HUDEP-2 (cell line): Measurements from ENCODE around the gene TSNAX.
A peak's percentile ranks its signal among the peaks of the same experiment; 100 is the strongest.
"Not testable (repeated sequence)": the region's sequence is repeated elsewhere in the genome, so short reads cannot be mapped to it uniquely, and the experiment has no call there.

Source experiments
- DNase-seq, 76 experiments: peaks; one replicate each; lab custom pipeline; 2025; ENCODE audit not compliant: unreplicated experiment in 76 of 76; lab: John Stamatoyannopoulos, UW

Gene TSNAX

GRCh38 chr1:231557898-231558707 lies 29.6 kb downstream of the TSNAX start:
- no peak for DNase-seq

DNA sequence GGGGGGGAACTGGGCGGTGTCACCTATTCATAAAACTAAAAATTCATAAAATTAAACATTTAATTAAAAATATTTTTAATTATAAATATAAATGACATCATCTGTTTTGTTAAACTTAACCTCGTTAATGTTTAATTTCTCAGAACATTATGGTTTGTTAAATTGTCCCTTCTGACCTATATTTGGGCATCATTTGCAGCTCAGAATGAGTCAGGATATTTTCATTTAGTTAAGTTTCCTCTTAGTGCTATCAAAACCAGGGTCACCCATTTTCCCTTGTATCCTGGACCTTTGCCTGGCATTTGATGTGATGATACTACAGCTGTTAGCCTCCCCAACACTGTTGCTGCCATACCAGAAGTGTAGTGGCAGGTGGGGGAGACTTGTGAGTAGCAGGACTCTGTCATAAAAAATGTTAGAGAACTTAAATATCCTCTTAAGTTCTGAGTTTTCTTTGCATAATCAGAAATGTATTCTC lies 30.3 kb downstream of the TSNAX start:
- DNase-seq, result no peak

- no peak for DNase-seq
Measured at GRCh38 chr1:231561647-231562383, 33.3 kb downstream of the TSNAX start.

- no peak for DNase-seq
Measured at GRCh38 chr1:231563247-231563646, 34.8 kb downstream of the TSNAX start.

DNA sequence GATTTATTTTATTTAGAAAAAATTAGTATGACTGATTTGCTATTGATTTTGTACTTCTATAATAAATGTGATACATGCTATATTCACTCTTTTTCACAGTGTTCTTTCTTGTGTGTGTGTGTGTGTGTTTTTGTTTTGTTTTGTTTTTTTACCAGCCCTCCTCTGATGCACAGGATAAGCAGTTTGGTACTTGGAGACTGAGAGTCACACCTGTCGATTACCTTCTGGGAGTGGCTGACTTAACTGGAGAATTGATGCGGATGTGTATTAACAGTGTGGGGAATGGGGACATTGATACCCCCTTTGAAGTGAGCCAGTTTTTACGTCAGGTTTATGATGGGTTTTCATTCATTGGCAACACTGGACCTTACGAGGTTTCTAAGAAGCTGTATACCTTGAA lies 35.9 kb downstream of the TSNAX start:
- DNase-seq, result no peak

GRCh38 chr1:231566496-231566895 lies 38.0 kb downstream of the TSNAX start:
- no peak for DNase-seq

- DNase-seq, result not testable (repeated sequence)
Measured at GRCh38 chr1:231570262-231570661, 41.8 kb downstream of the TSNAX start.

- DNase-seq, result no peak
Measured at GRCh38 chr1:231571904-231572303, 43.4 kb downstream of the TSNAX start.

GRCh38 chr1:231575472-231575871 lies 47.0 kb downstream of the TSNAX start:
- no peak for DNase-seq

DNA sequence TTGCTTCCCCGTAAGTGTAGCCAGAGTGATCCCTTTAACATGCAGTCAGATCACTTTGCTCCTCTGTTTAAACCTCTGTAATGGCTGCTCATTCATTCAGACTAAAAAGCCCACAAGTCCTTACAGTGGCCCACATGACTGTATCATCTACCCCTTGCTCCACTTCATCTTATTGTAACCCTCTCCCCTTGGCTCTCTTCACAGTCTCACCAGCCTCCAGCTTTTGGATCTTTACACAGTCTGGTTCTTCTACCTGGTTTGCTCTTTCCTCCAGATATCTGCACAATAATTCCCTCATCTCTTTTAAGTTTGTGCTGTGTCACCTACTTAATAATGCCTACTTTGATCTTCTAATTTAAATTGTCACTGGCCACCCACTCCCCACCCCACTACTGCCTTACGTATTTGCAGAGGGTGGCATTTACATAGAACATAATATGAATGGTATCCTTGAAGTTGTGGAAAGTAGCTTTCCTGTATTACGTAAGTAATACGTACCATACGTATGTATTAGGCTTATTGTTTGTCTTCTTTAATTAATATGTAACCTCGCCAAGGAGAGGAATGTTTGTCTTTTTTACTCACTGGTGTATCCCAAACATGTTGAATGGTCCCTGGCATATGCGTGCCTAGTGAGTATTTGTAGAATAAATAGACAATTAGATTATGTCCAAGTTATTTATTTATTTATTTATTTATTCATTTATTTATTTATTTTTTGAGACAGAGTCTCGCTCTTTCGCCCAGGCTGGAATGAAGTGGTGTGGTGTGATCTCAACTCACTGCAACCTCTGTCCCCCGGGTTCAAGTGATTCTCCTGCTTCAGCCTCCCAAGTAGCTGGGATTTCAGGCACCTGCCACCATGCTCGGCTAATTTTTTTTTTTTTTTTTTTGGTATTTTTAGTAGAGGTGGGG lies 48.6 kb downstream of the TSNAX start:
- no peak for DNase-seq

- DNase-seq, result no peak
Measured at GRCh38 chr1:231580874-231581273, 52.4 kb downstream of the TSNAX start.

DNA sequence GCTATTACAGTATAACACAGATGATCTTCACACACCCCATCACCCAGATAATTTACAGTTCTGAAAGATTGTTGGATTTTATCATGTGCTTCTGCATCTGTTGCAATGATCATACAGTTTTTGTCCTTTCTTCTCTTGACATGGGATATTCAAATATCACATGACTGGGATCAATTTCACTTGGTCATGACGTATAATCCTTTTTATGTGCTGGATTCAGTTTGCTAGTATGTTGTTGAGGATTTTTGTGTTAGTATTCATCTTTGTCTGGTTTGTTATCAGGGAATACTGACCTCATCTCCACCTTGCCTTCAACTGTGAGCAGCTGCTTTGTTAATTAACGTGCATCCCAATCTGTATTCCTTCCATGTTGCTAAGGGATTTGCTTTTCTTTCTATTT lies 53.4 kb downstream of the TSNAX start:
- no peak for DNase-seq

- DNase-seq, result no peak
Measured at GRCh38 chr1:231583376-231583775, 54.9 kb downstream of the TSNAX start.

- DNase-seq, result peak in 24 of 76 experiments; percentile 3 to 52 (median 26)
Measured at GRCh38 chr1:231584117-231584516, 55.6 kb downstream of the TSNAX start.

DNA sequence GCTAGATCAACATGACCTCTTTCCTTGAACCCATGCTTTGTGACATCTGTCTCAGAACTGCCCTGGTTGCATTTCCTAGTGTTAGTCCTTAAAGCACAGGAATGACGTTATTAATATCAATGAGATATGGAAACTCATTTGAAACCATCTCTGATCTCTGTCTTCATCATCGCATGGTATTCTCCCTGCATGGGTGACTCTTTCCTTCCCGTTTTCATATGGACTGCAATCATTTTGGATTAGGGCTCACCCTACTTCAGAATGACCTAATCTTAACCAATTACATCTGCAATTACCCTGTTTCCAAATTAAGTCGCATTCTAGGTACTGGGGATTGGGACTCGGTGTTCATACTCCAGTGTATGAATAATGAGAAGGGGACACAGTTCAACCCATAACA lies 56.5 kb downstream of the TSNAX start:
- DNase-seq, result no peak

DNA sequence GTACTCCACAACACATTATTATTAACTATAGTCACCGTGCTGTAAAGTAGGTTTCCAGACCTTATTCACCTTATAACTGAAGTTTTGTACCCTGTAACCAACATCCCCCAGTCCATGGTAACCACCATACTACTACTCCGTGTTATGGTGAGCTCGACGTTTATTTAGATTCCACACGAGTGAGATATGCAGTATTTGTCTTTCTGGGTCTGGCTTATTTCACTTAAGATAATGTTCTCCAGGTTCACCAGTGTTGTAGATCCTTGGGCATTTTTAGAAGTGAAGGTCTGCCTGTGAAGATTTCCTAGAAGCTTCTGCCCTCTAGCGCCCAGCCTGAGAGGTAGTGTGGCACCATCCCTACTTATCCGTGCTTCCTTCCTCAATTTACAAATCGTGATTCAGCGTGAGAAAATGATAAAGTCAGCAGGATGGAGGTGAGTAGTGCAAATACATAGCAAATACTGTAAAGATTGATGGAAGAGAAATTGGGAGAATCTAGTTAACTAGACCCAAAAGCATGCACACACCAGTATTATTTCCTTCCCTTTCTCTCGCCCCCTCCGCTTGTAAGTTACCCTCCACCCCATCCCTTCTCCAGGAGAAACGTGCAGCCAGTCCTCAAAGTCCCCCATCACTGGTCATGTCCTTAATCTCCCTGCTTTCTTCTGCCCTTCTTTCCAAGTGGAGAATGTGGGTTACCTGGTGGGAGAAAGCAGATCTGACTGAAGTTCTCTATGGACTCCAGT lies 62.2 kb downstream of the TSNAX start:
- DNase-seq, result peak in 29 of 76 experiments; percentile 3 to 44 (median 20)

DNA sequence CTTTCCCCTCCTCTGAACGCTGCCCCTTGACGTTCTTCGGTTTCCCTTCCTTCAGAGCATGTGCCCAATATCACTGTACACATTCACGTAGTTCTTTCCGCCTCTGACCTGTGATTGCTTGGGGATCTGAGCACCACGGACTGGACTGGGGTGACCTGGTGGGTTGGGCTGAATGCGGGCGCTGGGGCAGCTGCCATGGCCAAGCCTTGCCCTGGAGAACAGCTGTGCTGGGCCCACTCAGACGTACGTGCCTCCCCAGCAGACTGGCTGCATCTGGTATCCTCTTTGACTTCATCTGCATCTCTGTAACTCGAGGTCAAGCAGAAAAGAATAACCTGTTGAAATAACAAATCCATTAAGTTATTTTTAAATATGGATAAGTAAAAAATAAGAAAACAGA lies 63.0 kb downstream of the TSNAX start:
- DNase-seq, result no peak

- DNase-seq, result no peak
Measured at GRCh38 chr1:231592809-231593208, 64.3 kb downstream of the TSNAX start.

DNA sequence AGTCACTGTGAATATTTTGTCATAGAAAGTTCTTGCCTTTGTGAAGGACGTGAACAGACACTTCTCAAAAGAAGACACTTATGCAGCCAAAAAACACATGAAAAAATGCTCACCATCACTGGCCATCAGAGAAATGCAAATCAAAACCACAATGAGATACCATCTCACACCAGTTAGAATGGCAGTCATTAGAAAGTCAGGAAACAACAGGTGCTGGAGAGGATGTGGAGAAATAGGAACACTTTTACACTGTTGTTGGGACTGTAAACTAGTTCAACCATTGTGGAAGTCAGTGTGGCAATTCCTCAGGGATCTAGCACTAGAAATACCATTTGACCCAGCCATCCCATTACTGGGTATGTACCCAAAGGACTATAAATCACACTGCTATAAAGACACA lies 64.8 kb downstream of the TSNAX start:
- DNase-seq, result not testable (repeated sequence)

- DNase-seq, result no peak
Measured at GRCh38 chr1:231594123-231594522, 65.7 kb downstream of the TSNAX start.
